NCI-H524 (cell line): ENCODE results near the gene GRM2.

Source experiments
- DNase-seq, 2 experiments: peaks; one replicate each; lab custom pipeline; 2025; lab: John Stamatoyannopoulos, UW

The GRM2 gene

DNA sequence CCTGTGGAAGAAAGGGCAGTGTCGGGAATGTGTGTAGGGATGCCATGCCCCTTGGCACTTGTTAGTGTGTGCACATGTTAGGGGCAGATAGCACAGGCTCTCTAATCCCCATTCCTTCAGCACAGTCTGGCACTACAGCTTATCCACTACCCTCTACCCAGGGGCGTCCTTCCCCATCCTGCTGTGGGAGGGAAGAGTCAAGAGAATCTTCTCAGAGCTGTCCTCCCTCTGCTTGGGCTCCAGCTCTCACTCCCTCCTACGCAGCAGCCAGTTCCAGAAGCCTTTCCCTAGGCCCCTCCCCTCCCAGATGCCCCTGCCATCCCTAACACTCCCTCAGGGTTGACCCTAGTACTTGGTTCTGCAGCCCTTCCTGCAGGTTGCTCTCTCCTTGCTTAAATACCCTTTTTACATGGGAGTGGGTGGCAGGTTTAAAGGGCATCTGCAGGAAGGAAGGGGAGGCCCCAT lies 815 bp upstream of the GRM2 start:
- peak in 1 of 2 experiments; percentile 30 for DNase-seq

DNA sequence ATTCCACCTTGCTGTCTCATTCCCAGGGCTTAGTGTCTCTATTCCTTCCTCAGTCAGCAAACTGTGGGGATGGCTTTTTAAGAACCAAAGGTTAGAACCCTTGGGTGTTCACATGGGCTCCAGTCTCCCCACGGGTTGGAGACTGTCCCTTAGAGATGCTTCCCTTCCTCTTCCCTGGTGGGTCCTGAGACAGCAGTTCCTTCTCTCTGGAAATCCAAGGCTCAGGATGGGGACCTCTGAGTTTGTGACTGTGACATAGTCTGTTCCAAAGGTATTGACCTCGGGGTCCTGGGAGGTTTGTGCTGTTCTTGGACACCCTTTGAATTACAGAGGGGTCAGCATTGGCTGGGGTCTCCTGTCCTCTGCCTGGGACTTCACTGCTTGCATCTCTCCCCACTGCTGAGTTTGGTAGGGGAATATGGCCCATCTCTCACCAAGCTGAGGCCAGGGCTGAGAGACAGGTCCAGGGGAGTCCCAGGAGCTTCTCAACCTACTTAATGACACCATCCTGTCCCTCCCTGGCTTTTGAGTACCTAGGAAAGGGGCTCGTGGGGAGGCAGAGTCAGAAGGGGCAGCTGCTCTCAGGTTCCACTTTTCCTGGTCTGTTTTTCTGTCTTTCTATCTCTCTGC lies 1.5 kb downstream of the GRM2 start:
- no peak for DNase-seq

DNA sequence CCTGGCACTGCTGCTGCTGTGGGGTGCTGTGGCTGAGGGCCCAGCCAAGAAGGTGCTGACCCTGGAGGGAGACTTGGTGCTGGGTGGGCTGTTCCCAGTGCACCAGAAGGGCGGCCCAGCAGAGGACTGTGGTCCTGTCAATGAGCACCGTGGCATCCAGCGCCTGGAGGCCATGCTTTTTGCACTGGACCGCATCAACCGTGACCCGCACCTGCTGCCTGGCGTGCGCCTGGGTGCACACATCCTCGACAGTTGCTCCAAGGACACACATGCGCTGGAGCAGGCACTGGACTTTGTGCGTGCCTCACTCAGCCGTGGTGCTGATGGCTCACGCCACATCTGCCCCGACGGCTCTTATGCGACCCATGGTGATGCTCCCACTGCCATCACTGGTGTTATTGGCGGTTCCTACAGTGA lies 2.1 kb downstream of the GRM2 start:
- DNase-seq, result no peak

DNA sequence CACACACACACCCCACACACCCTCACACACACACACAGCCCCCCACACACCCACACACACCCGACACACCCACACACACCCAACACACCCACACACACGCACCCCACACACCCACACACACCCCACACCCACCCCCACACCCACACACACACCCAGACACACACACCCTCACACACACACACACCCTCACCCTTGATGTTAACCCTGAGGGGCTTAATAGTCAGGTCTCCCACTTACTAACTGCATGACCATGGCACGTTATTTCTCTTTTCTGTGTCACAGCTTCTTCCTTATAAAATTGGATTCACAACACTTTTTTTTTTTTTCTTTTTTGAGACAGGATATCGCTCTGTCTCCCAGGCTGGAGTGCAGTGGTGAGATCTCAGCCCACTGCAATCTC lies 2.8 kb downstream of the GRM2 start:
- DNase-seq, result no peak

DNA sequence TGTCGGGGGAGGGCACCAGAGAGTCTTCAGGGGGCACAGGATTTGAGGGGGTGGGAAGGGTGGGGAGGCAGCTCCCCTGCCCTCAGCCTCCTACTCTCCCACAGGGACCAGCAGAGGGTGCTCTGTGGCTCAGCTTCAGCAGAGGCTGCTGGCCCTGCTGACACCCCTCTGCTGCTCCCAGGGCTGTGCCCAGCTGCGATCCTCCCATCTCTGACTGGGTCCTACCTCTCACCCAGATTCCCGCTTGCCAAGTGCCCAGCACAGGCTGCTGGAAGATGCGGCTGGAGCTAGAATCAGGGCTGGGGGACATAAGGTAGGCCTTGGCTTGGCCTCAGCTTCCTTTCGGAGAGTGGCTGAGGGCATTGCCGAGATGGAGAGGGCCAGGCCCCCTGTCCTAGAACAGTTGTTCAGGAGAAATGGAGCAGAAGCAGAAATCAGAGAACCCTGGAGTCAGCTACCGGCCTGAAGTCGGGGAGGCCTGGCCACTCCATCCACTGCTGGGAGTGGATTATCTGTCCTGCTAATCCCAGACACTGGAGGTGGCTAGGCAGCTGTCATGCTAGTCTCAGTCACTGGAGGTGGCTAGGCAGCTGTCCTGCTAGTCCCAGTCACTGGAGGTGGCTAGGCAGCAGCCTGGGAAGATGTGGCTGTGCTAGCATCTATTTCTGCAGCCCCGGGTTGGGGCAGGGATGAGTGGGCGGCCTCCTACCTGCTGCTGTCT lies 3.9 kb downstream of the GRM2 start:
- DNase-seq, result peak; percentile 57 to 89

DNA sequence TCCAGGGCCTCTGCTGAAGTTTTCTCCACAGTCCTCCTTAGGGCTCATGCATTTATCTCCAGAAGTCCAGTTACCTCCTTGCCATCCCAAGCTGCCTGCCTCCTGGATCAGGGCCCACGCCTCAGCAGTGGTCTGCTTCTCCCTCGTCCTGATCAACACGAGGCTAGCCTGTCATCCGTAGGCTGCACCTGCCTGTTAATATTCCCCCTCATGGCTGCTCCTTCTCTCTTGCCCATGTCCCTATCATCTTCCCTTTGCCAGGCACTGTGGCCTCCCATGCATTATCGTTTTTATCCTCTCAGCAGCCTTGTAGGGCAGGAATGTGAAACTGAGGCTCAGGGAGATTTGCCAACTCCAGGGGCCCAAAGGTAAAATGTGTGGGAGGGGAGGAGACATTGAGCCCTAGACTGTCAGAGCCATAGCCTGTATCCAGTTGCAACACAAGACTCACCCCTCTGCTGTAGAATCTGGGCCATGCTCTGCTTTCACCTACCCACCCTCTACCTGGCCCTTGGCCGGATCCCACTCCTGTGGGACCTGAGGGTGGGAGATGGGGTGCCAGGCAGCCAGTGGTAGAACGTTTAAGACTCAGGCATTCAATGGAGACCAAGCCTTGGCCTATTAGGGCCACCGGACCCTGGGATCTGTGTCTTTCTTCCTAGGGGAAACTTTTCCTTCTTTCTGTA lies 4.6 kb downstream of the GRM2 start:
- DNase-seq, result no peak

DNA sequence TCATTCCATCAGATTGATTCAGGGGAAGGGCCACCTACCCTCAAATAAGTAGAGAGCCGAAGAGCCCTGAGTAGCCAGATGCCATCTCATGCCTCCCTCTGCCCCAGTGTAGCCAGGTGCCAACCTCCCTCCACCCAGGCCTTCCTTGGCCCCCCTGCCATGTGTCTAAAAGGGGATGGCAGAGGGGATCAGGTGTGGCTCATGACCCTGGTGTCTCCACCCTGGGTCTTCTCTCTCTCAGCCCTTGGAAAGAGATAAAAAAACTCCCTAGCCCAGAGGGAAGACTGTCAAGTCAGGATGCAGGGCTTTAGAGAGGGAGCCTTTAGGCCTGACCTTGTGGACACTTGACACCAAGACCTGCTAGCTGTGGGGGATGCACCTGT lies 5.2 kb downstream of the GRM2 start:
- no peak for DNase-seq

DNA sequence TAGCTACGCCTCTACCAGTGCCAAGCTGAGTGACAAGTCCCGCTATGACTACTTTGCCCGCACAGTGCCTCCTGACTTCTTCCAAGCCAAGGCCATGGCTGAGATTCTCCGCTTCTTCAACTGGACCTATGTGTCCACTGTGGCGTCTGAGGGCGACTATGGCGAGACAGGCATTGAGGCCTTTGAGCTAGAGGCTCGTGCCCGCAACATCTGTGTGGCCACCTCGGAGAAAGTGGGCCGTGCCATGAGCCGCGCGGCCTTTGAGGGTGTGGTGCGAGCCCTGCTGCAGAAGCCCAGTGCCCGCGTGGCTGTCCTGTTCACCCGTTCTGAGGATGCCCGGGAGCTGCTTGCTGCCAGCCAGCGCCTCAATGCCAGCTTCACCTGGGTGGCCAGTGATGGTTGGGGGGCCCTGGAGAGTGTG lies 5.7 kb downstream of the GRM2 start:
- no peak for DNase-seq

DNA sequence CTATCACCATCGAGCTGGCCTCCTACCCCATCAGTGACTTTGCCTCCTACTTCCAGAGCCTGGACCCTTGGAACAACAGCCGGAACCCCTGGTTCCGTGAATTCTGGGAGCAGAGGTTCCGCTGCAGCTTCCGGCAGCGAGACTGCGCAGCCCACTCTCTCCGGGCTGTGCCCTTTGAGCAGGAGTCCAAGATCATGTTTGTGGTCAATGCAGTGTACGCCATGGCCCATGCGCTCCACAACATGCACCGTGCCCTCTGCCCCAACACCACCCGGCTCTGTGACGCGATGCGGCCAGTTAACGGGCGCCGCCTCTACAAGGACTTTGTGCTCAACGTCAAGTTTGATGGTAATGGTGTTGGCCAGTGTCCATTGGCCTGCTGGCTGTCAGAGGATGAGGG lies 6.1 kb downstream of the GRM2 start:
- no peak for DNase-seq

DNA sequence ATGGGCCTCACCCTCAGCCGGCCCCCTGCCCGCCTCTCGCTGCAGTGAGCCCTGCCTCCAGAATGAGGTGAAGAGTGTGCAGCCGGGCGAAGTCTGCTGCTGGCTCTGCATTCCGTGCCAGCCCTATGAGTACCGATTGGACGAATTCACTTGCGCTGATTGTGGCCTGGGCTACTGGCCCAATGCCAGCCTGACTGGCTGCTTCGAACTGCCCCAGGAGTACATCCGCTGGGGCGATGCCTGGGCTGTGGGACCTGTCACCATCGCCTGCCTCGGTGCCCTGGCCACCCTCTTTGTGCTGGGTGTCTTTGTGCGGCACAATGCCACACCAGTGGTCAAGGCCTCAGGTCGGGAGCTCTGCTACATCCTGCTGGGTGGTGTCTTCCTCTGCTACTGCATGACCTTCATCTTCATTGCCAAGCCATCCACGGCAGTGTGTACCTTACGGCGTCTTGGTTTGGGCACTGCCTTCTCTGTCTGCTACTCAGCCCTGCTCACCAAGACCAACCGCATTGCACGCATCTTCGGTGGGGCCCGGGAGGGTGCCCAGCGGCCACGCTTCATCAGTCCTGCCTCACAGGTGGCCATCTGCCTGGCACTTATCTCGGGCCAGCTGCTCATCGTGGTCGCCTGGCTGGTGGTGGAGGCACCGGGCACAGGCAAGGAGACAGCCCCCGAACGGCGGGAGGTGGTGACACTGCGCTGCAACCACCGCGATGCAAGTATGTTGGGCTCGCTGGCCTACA lies 8.5 kb downstream of the GRM2 start:
- peak; percentile 65 to 81 for DNase-seq

DNA sequence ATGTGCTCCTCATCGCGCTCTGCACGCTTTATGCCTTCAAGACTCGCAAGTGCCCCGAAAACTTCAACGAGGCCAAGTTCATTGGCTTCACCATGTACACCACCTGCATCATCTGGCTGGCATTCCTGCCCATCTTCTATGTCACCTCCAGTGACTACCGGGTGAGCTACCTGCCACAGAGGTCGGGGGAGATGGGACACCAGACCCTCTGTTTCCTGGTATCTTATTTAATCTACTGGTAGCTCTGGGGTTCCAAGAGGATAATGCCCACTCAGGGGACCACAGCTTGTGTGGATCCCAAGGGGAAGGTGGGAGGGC lies 9.1 kb downstream of the GRM2 start:
- DNase-seq, result no peak

DNA sequence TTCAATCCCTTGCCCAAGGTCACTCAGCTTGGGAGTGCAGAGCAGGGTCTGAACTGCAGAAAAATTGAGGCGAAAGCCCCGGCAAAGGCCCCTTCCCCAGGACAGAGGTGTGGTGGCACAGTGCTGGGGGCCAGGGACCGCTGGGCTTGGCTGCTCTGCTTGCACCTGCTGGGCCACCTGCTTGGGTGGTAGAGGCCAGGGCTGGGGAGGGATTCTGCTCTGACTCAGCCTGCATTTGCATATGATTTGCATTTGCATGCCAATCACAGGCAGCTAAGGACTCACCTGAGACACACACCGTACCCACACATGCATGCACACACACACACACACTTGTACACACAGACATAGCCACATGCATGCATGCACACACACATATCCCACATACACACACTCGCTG lies 9.9 kb downstream of the GRM2 start:
- DNase-seq, result no peak

DNA sequence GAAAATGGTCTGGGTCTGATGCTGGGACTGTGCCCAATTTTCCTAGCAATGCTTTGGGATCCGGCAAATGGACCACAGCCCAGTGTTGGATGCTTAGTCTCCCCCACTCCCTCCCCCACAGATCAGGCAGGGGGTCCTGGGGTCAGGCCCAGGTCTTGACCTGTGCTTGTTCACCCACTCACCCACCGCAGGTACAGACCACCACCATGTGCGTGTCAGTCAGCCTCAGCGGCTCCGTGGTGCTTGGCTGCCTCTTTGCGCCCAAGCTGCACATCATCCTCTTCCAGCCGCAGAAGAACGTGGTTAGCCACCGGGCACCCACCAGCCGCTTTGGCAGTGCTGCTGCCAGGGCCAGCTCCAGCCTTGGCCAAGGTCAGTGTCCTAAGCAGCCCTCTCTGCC lies 10.6 kb downstream of the GRM2 start:
- DNase-seq, result no peak

DNA sequence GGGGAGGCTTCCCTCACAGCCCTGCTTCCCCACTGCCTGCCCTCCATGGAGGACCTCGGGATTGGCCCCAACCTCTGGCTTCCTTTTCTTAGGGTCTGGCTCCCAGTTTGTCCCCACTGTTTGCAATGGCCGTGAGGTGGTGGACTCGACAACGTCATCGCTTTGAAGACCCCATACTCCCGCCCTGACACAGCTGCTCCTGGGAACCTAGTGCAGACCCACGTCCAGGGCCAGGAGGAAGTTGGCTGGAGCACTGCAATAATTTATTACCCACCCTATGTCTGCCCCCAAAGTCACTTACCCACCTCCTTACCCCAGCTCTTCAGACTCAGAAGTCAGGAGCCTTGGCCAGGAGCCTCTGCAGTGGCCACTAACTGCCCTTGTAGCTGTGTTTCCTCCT lies 11.1 kb downstream of the GRM2 start:
- no peak for DNase-seq

DNA sequence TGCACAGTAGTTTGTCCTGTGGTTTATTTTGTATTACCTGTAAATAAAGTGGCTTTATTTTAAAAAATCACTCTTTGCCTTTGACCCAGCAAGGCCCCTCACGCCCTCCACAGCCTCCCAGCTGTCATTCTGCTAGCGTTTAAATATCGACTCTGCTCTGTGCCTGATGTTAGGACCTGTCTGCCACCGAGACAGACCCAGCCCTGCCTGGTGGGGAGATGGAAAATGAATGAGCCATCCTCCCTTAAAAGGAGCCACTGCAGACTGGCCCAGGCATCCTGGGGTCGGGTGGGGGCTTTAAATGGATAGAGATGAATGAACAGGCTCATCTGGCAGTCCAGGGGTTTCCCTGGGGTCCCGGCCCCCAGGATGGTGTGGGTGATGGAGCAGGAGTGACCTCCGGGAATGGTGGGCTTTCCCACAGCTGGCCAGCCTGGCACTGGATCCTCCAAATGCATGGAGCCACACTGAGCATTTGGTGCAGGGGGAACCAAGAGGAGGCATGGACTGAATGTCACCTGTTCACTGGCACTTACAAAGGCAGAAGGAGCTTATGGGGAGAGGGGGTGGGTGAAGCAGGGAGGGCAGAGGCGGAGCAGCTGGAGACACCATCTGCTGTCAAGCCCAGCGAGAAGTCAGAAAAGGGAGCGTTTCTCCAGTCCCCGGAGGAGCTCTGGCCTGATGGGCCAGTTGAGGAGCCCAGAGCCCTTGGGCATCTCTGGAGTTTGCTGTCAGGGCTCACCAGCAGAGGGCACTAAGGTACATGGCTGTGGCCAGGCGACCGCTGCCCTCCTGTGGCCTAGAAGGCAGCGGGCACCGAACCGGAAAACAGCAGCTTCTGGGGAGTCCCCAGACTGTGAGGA lies 11.9 kb downstream of the GRM2 start:
- DNase-seq, result peak; percentile 94 to 98

DNA sequence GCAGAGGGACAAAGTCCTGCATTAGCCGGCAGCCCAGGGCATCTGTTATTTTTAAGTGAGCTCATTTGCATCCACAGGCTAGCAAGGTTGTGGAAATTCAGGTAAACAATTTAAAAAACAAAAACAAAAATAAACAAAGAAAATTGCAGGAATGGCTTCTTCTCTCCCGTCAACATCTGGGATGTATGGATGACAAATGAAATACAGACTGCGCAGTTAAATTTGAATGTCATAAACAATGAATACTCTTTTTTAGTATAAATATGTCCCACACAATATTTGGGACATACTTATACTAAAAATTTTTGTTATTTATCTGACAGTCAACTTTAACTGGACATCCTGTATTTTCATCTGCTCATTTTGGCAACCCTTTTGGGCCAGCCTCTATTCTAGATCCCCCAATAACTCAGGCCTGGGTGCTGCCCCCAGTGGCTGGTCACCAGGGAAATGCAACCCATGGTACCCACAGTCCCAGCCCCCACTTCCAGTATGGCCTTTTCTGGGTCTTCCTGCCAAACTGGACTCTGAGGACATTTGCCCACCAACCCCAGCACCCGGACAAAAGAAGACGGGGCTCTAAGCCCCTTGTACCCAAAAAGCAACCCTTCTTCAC lies 12.7 kb downstream of the GRM2 start:
- no peak for DNase-seq

DNA sequence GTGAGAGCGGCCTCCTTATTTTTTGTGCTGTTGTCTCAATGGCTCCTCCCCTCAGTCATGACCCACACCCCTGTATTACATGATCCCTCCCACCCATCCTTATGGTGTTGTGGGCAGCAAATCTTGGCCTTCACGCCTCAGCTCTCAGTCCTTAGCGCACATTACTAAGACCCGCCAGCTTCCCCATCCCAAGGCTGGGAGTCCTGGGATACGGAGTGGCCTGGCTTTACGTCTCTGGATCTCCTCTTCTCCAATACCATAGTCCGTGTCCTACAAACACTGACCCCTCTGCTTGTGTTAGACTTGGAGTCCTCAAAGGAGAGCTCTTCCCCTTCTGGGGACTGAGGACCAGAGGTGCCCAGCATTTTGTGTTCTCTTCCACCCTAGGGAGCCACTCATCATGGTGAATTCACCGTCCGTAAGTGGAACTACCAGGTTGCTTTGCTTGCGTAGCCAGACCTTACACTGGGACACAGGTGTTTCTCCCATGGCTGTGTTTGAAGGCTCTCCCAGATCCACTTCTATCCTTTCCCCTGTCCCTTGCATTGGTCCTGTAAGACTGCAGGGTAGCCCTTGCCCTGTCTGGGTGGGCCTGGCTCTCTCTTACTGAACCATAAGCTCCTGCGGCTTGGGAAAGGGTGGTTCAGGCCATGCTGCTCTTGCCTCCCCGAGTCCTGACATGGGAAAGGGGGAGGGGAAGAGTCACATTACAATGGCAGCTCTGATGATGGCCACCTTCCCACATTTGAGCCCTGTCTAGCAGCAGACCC lies 13.6 kb downstream of the GRM2 start:
- no peak for DNase-seq

DNA sequence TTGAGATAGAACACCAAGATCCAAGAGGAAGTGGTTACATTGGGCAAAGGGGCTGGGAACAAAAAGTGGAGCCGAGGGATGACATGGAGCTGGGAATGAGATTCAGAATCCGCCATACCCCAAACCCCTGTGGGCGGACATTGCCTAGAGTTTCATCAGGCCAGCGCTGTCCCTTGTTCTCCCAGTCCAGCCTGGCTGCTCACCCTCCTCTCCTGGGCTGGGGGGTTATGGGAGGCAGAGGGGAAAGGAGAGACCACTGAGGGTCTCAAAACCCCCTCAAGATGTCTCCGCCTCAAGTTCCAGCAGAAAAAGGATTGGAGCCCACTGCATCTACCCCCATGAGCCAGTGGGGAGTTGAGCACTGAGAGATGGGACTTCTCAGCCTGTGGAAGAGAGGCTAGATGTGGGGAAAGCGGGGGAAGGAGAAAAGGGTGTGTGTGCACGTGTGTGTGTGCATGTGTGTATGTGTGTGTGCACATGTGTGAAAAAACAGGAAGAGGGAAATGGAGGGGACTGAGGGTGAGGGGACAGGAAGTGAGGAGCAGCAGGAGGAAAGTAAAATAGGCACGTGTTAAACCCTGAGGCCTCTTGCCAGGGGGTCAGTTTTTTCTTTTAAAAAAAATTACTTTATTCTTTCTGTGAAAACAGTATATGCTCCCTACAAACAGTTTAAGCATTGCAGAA lies 14.3 kb downstream of the GRM2 start:
- DNase-seq, result no peak

DNA sequence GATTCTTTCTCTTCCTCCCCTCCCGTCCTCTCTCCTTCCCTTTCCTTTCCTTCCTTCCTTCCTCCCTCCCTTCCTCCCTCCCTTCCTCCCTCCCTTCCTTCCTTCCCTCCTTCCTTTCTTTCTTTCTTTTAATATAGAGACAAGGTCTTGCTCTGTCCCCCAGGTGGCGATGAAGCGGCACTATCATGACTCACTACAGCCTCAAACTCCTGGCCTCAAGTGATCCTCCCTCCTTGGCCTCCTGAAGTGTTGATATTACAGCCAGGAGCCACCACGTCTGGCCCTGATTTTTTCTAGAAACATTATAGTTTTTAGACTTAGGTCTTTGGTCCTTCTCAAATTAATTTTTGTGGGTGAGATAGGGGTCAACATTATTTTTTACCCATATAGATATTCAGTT lies 15.5 kb downstream of the GRM2 start:
- peak in 1 of 2 experiments; percentile 12 for DNase-seq

DNA sequence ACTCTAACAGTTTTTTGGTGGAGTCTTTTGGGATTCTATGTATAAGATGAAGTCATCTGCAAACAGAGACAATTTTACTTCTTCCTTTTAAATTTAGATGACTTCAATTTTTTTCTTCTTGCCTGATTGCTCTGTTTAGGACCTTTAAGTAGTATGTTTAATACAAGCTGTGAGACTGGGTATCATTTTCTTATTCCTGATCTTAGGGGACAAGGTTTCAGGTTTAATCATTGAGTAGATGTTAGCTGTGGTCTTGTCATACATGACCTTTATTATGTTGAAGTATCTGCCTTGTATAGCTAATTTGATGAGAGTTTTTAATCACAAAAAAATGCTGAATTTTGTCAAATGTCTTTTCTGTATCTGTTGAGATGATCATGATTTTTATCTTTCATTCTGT lies 20.6 kb downstream of the GRM2 start:
- no peak for DNase-seq
